Activated CD4-positive, CD25-positive, alpha-beta regulatory T cell (primary cell): ENCODE results near the gene ARHGAP42.

Source experiments
- DNase-seq, 4 experiments: peaks; one replicate each; lab custom pipeline; 2025; lab: John Stamatoyannopoulos, UW

The ARHGAP42 gene

GRCh38 chr11:100832829-100833228 lies 145.7 kb downstream of the ARHGAP42 start:
- no peak for DNase-seq

GRCh38 chr11:100833276-100833675 lies 146.2 kb downstream of the ARHGAP42 start:
- DNase-seq = no peak

- DNase-seq = no peak
Measured at GRCh38 chr11:100835854-100836253, 148.8 kb downstream of the ARHGAP42 start.

- DNase-seq = no peak
Measured at GRCh38 chr11:100837311-100837710, 150.2 kb downstream of the ARHGAP42 start.

- DNase-seq = no peak
Measured at GRCh38 chr11:100841711-100842407, 154.8 kb downstream of the ARHGAP42 start.

- no peak for DNase-seq
Measured at GRCh38 chr11:100847696-100848216, 160.7 kb downstream of the ARHGAP42 start.

- no peak for DNase-seq
Measured at GRCh38 chr11:100849009-100849900, 162.2 kb downstream of the ARHGAP42 start.

- no peak for DNase-seq
Measured at GRCh38 chr11:100849901-100850235, 162.8 kb downstream of the ARHGAP42 start.

- no peak for DNase-seq
Measured at GRCh38 chr11:100851147-100851546, 164.1 kb downstream of the ARHGAP42 start.

- DNase-seq = no peak
Measured at GRCh38 chr11:100851584-100852152, 164.6 kb downstream of the ARHGAP42 start.

GRCh38 chr11:100855466-100856067 lies 168.5 kb downstream of the ARHGAP42 start:
- no peak for DNase-seq

GRCh38 chr11:100857236-100858005 lies 170.3 kb downstream of the ARHGAP42 start:
- no peak for DNase-seq

- DNase-seq = no peak
Measured at GRCh38 chr11:100860318-100861155, 173.4 kb downstream of the ARHGAP42 start.

- DNase-seq = no peak
Measured at GRCh38 chr11:100861212-100861611, 174.1 kb downstream of the ARHGAP42 start.

GRCh38 chr11:100863080-100863581 lies 176.0 kb downstream of the ARHGAP42 start:
- no peak for DNase-seq

- no peak for DNase-seq
Measured at GRCh38 chr11:100865443-100866065, 178.5 kb downstream of the ARHGAP42 start.

GRCh38 chr11:100866453-100866852 lies 179.4 kb downstream of the ARHGAP42 start:
- DNase-seq = no peak

GRCh38 chr11:100867606-100868005 lies 180.5 kb downstream of the ARHGAP42 start:
- DNase-seq = no peak

GRCh38 chr11:100869328-100869727 lies 182.2 kb downstream of the ARHGAP42 start:
- DNase-seq = no peak

- DNase-seq = no peak
Measured at GRCh38 chr11:100870138-100870537, 183.1 kb downstream of the ARHGAP42 start.
